HEK293T (cell line): ENCODE measurements around the gene GSAP.

ENCODE experiments used
- BHLHE40 ChIP-seq: fragments of 450-650 bp; IDR thresholded peaks from 2 replicates; pipeline ENCODE4 v1.6.1; 2016; ENCODE audit warnings: mild to moderate bottlenecking, moderate library complexity, borderline replicate concordance
- CTBP1 ChIP-seq: fragments of 450-650 bp; IDR thresholded peaks from 2 replicates; pipeline ENCODE4 v1.6.1; 2016; ENCODE audit warnings: borderline replicate concordance
- ELF4 ChIP-seq: fragments of 450-650 bp; IDR thresholded peaks from 2 replicates; pipeline ENCODE4 v1.6.1; 2017; ENCODE audit warnings: antibody characterized with exemption
- FOXA1 ChIP-seq: fragments of 450-650 bp; IDR thresholded peaks from 2 replicates; pipeline ENCODE4 v1.6.1; 2016; ENCODE audit warnings: mild to moderate bottlenecking
- FOXM1 ChIP-seq: fragments of 450-650 bp; IDR thresholded peaks from 2 replicates; pipeline ENCODE4 v1.6.1; 2017; ENCODE audit warnings: mild to moderate bottlenecking, borderline replicate concordance
- HDGF ChIP-seq: fragments of 450-650 bp; IDR thresholded peaks from 2 replicates; pipeline ENCODE4 v1.6.1; 2017; ENCODE audit warnings: antibody characterized with exemption, borderline replicate concordance
- L3MBTL2 ChIP-seq: fragments of 450-650 bp; conservative IDR thresholded peaks from 2 replicates; pipeline ENCODE4 v1.6.1; 2016; ENCODE audit warnings: mild to moderate bottlenecking
- LEF1 ChIP-seq: fragments of 450-650 bp; IDR thresholded peaks from 2 replicates; pipeline ENCODE4 v1.6.1; 2017; ENCODE audit warnings: mild to moderate bottlenecking, borderline replicate concordance
- NFRKB ChIP-seq: fragments of 450-650 bp; IDR thresholded peaks from 2 replicates; pipeline ENCODE4 v1.6.1; 2016; ENCODE audit warnings: mild to moderate bottlenecking, moderate library complexity
- PKNOX1 ChIP-seq: fragments of 450-650 bp; IDR thresholded peaks from 2 replicates; pipeline ENCODE4 v1.6.1; 2016
- SP1 ChIP-seq: fragments of 450-650 bp; IDR thresholded peaks from 2 replicates; pipeline ENCODE4 v1.6.1; 2017
- SUZ12 ChIP-seq: fragments of 450-650 bp; IDR thresholded peaks from 2 replicates; pipeline ENCODE4 v1.6.1; 2016; ENCODE audit warnings: mild to moderate bottlenecking
- TARDBP ChIP-seq: fragments of 450-650 bp; IDR thresholded peaks from 2 replicates; pipeline ENCODE4 v1.6.1; 2016
- ZNF384 ChIP-seq: fragments of 450-650 bp; IDR thresholded peaks from 2 replicates; pipeline ENCODE4 v1.6.1; 2016

- TF ChIP-seq HDGF (no peak), FOXA1 (no peak), SUZ12 (no peak), L3MBTL2 (no peak), ZNF384 (no peak), FOXM1 (no peak), NFRKB (no peak), LEF1 (no peak), TARDBP (no peak), SP1 (no peak), BHLHE40 (no peak), PKNOX1 (no peak), ELF4 (no peak), CTBP1 (no peak)
Measured at GRCh38 chr7:77326131-77326530, 90.0 kb downstream of the GSAP start.
